NOMO-1 (cell line): ENCODE data around the gene ITPR2.
"Not testable (repeated sequence)": the region's sequence is repeated elsewhere in the genome, so short reads cannot be mapped to it uniquely, and the experiment has no call there.

ENCODE experiments used
- DNase-seq, 2 experiments: peaks; one replicate each; lab custom pipeline; 2025; ENCODE audit not compliant: unreplicated experiment in 2 of 2; lab: John Stamatoyannopoulos, UW

ITPR2 gene

DNA sequence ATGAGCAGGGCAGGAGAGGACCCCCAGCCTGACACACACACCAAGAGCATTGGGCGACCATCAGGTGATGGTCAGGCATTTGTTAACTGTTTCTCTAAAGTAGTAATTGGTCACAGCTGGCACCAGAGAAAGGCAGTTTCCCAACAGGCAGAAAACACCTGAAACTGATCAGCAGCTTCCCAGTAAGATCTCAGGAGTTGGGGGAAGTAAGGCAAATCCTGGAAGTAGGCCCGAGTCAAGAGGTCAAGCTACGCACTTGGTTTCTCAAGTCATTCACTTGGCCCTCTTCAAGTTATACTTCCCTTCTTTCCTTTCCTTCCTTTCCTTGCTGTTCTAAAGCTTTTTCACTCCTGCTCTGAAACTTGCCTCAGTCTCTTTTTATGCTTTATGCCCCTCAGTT, 501.9 kb downstream of the ITPR2 start:
- DNase-seq, result no peak

DNA sequence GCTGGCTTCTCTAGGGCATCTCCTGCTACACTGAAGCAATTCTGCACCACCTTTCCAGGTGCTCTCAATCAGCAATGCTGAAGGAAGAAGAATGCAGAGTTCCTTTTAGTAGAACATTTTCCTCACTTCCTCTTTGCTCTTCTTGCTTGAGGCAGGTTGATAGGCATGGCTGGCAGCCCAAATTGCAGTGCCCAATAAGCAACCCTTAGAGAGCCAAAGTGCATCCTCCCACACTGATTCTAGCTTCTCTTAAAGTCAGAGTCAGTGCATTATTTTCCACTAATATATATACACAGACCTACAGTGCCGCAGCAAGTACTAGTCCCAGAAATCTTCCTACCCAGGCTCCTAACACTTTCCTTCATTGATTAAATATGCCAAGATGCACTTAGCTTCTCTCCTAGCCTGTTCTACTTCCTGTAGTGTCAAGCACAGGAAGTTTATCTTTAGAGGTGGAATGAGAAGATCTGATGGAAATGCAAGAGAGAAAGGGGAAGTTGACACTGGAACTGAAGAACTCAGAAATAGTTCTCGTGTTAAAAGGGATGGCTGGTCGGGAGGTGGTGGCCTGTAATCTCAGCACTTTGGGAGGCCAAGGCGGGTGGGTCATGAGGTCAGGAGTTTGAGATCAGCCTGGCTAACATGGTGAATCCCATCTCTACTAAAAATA, 504.9 kb downstream of the ITPR2 start:
- peak; percentile 51 to 74 for DNase-seq

DNA sequence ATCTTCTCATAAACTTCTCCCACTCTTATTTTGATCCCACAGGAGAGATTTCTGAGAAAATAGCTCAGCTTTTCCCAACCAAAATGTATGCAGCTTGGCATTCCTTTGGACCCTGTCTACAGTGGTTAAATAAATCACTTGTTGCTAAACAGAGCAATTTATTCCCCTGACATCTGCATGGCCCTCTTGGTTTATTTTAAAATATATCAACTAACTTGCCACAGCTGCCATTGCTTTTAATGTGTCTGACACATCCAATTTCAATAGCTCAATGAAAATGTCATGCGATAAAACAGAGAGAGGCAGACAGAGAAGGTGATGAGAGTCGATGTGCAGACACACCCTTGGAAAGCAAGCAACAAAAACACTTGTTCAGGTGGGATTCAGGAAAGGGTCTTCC, 509.3 kb downstream of the ITPR2 start:
- no peak for DNase-seq

DNA sequence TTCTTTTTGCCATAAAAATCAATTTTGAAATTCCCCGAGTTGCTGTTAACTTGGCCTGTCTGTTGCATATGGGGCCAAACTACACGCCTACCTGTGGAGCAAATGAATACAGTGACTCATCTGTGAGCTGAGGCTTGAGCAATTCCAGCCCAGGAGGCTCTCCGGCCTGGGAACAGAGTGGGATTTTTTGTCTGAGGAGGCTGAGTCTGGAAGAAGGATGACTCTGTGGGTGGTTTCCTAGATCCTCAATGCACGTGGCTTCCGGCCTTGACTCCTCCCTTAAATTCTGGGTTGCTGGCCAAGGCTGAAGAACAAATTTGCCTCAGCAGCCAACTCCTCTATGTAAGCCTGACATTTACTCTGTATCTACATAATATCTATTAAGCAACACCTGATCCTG, 513.5 kb downstream of the ITPR2 start:
- no peak for DNase-seq

DNA sequence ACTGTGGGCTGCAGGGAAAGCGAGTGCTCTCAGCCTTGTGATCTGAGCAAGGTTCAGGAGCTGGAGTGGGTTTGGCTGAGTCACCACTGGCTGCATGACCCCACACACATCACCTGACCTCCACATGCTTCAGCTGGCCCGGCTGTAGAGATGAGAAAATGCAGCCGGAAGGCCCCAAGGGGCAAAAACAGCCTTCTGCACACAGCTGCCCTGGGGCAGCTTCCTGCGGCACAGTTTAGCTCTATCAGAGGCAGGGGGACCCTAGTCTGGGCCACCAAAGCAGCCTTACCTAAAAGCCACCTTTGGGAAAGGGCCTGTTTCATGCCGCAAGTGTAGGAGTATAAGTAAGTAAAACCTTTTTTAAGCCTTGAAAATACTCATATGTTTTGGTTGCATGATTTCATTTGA, 514.3 kb downstream of the ITPR2 start:
- DNase-seq, result no peak

DNA sequence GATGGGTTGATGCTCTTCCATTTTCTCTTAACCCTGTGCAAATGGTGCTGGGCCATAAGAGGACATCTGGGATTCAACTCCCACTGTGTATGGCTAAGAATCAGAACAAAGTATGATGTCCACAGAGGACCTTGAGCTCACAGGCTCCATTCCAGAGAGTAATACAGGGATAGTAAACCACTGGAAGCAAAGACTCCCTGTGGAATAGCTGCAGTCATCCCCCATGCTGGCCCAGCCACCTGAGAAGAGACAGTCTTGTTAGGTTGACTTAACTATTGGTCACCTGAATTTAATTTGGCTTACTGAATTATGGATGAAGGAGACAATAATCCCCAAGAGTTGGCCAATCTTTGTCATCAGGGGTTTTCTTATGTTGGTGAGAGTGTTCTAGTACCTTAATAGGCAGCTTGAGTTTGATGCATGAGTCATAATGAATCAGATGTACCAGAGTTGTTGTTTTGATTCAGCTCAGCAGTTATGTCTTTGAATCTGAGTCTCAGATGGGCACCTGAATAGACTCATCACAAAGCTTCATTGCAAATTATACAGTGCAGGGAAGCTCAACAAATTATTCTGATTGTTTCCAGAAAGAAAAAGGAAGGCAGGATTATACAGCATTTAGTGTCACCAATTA, 514.9 kb downstream of the ITPR2 start:
- DNase-seq, result no peak

DNA sequence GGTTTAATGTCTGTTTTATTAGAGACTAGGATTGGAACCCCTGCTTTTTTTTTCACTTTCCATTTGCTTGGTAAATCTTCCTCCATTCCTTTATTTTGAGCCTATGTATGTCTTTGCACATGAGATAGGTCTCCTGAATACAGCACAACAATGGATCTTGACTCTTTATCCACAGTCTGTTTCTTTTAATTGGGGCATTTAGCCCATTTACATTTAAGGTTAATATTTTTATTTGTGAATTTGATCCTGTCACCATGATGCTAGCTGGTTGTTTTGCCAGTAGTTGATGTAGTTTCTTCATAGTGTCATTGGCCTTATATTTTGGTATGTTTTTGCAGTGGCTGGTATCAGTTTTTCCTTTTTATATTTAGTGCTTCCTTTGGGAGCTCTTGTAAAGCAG, 518.9 kb downstream of the ITPR2 start:
- DNase-seq, result not testable (repeated sequence)

DNA sequence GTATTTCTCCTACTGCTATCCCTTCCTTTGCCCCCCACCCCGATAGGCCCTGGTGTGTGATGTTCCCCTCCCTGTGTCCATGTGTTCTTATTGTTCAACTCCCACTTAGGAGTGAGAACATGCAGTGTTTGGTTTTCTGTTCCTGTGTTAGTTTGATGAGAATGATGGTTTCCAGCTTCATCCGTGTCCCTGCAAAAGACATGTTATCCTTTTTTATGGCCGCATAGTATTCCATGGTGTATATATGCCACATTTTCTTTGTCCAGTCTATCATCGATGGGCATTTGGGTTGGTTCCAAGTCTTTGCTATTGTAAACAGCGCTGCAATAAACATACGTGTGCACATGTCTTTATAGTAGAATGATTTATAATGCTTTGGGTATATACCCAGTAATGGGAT, 522.5 kb downstream of the ITPR2 start:
- not testable (repeated sequence) for DNase-seq

DNA sequence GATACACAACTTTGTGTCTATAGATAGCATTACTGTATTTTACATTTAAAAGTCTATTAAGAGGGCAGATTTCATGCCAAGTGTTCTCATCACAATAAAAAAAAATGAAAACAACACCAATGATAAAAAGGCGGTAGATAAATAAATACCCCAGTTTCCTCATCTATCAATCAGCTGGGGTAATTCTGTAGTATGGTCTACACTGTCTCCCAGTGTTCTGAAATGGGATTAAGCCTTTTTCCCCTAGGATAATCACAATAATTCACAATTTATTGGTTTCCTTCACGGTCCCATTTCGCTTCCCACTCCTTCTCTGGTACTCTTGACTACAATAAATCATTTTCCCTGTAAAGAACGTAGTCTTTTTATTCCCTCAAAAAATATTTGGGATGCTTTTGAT, 523.4 kb downstream of the ITPR2 start:
- DNase-seq, result no peak

DNA sequence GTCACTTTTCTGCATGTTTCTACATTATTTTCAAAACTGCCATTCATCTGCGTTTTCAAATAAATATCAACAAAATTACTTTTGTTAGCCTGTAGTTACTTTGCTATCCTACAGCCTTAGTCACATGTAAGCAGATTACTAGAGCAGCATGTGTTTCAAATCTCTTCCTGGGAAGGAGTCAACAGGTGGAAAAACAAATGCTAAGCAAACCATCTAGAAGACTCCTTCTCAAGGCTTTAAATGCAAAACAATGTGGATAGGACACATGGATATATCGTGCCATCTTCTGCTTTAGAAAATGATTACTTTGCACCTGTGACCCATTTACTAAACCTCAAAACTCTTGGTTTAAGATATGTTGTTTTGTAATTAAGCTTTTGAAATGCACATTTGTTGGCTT, 528.7 kb downstream of the ITPR2 start:
- no peak for DNase-seq

DNA sequence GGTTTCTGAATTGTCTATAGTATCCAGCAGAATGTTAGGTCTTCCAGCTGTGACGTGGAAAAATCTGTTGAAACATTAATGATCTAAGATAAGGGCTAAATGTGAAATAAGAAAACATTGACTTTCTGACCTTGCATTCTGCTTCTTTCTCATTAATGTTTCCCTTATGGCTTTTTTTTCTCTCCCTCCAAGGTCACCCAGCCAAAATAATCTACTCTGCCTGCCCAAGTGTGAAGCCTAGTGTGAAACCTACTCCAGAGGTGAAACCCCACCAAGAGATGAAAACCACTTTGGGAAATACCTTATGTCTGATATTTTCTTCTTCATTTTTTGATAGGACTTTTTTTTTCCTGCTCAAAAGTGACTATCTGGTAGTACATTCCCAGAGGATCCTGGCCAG, 529.6 kb downstream of the ITPR2 start:
- DNase-seq, result no peak

DNA sequence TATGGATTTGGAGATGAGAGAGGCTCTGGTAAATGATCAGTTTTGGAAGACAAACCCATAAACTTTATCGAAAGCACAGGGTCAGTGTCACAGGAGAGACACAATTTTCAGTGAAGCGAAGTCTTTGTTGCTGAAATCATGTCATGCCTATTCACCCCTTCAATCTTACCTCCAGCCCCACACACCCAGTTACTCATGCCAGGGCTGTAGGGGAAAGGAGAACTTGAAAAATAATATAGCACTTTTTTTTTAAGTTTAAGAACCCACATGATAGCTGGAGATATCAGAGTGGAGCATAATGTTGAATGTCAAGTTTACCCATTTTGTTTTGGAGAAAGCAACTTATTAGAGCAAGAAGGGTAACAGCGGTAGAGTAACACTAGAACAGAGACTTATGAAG, 530.2 kb downstream of the ITPR2 start:
- no peak for DNase-seq

DNA sequence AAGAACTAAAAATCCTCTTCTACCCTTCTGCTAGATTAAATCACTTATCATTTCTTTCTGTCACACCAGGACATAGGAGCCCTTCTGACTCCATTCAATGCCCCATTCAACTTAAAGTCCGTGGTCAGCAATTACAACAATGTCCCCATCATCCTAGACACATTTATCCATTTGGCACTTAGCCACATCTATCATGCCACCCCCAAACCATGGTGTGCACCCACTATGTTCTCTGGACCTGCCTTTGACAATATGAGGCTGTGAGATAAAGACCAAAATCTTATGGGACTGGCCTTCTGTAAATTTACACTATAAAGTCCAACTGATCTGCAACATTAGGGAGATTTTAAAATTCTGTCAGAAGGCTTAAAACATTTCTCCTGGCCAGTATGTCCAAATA, 533.2 kb downstream of the ITPR2 start:
- no peak for DNase-seq

DNA sequence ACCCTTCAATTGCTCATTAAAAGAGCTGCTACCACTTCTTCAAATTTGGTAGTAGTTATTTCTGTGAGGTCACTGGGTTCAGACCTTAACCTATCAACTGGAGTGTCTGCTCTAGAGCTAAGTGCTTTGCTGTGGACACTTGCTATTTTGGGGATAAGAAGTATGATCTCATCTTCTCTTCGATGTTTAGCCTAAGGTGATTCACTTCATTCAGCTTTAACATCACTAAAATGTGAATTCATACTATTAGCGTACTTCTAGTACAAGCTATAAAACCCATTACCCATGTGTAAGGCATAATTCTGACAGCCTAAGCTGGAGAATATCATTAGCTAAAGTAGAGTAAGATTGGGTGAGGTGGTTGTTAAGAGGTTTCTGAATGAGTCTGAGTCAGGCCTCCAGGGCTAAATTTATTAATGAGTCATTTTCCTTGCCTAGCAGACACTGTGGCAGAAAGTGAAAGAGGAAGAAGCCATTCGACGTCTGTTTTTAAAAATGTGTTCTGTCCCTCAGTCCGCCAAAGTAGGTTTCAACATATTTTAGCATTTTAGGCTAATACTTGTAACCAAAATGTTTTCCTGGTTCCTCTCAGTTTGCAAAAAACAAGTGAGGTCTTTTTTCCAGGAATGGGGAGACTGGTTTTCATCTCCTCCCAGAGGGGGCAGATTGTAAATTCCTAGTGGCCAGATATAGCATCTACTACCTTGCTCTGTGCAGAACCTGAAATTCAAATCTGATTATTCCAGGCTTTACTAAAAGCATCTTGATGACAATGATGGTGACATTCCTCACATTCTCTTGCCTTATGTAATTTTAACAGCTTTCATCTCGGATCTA, 534.0 kb downstream of the ITPR2 start:
- DNase-seq, result peak; percentile 88 to 97

DNA sequence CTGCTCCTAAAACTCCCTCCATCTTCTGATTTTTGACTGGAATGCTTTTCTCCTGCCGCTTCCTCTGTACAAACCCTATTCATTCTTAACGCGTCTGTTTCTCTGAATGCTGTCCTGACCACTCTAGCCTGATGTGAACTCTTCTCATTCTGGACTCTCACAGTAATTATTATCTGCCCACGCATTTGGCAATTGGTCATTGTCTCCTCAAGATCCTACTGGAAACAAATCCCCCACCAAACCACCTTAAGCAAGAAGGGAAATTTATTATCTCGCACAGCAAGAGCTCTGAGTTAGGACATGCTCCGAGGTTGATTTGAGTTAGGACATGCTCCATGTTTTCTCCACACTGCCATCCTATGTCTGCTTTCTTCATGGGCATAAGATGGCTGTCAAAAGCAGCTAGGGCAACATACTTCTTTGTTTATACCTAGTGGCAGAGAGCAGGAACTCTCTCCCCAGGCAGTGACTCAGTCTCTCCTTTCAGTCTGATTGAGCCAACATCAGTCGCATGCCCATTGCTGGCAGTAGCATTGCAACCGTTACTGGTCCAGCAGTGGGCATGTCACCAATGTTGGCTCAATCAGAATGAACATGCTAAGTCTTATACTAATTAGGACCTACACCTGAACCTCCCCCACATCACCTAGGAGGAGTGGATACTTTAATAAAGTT, 535.5 kb downstream of the ITPR2 start:
- no peak for DNase-seq

DNA sequence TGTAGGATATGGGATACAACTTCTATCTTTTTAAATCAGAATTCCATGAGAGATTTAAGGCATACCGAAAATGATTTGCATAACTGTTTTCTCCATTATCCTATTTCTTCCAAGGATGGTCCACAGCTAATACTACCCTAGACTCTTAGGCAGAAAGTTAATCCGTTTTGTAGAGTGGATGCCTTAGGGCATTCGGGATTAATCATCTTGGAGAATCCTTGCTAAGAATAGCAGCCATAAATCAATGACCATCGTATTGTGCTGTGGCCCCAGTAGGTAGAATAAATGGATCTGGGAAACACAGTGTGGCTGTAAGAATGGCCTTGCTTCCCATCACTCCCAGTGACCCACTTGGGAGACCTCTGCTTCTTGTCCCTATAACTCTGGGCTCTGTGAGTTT, 538.0 kb downstream of the ITPR2 start:
- no peak for DNase-seq

DNA sequence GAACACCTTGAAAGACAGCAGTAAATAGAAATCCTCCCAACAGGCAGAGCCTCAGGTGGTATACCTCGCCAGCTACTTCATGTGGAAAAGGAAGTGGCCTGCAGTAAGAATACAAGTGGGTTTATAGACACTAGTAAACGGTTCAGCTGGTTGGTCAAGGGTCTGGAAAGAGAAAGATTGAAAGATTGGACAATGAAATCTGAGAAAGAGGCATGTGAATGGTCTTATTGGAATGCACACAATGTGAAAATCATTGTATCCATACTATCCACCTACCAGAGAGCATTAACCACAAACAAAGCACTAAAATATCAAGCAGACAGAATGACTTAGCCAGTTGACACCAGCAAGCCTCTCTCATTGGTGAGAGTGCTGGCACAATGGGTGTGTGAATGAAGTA, 539.4 kb downstream of the ITPR2 start:
- DNase-seq, result no peak

DNA sequence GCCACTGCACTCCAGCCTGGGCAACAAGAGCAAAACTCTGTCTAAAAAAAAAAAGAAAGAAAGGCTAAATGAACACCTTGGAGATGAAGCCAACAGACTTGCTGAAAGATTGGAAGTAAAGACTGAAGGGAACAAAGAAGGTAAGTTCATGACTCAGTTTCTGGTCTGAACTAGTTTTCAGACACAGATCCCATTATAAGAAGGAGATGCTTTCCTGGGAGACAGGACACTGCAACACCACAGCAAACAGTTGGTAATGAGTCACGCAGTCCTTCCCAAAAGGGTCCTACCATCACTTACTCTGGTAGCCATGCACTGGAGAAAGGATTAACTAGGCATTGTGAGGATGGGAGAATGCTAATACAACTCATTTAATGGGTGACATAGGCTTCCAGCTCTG, 540.4 kb downstream of the ITPR2 start:
- no peak for DNase-seq

DNA sequence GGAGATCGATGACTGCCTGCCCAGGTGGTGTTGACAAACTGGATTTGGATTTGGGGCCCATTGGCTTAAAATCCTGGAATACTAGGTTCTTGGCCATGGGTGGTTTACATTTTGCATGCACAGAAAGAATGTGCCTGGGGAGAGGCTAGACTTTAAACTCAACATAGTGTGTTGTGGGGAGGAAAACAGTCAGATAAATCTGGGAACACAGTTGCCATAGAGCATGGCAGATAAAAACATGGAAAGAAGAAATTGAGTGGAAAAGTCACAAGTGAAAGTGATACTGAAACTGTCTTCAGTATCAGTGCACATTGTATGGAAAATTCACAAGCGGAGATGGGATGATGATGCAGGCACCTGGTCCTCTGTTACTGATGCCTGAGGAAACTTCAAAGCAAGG, 542.4 kb downstream of the ITPR2 start:
- DNase-seq, result no peak

DNA sequence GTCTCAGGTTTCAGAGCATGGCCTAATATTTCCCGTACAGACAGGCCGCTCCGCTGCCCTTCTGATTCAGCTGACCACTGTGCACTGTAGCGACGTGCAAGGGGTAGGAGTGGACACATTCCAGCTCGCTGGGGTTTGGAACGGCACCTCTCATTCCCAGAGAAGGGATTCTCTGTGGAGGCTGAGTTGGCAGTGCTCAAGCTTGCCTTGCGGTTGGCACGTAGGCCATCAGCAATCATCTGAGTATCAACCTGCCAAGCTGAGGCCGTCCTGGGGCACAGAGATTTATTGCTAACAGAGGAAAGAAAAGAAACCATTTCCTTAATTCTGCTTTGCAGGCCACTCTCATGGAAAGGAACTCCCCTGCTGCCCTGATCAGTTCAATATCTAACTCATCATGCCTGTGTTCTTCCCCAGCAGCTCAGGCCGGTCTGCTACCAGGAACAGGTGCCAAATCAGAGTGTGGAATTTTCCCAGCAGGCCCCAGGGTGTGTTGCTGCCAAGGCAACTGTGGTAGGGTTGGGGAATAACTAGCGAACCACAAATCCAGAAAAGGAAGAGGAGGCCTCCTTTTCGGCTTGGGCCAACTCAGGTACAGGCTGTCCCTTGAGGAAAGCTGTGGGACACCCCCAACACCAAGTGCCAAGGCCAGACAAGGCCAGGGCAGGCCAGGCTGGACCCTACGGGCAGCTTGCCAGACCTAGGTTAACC, 545.2 kb downstream of the ITPR2 start:
- DNase-seq, result peak; percentile 46 to 61
